Nasal cavity respiratory epithelium epithelial cell of viscerocranial mucosa (primary cell): Measurements from ENCODE around the gene TMEM87B. TPM values are rescaled to one million over a fixed set of nuclear protein-coding genes. Genes with fewer than 3 reads are reported as not detected.

Experiments
- total RNA-seq: library from RNA; depleted of rRNA; stranded (reverse); fragments of >200 nt; gene quantifications from 2 replicates; pipeline ENCODE4 v1.2.3, GENCODE V29; 2014

The TMEM87B gene
- 38.3 and 65.1 TPM in 2 replicates for total RNA-seq

GRCh38 chr2:112054847-112055729, at the start of gene TMEM87B:
TSS of gene TMEM87B (plus strand) at chr2:112055269. CDS start at chr2:112055592, 323 bp downstream.

GRCh38 chr2:112138159-112139032, 83.3 kb downstream of the TMEM87B start, which contains the start of gene FBLN7:
TSS of gene FBLN7 (plus strand) at chr2:112138385. CDS start at chr2:112138656, 271 bp downstream.

Other genes with a start within 250 kb of the TMEM87B start
- 74.8 and 97.5 TPM in 2 replicates for gene ANAPC1, start 171.1 kb upstream of the TMEM87B start, total RNA-seq
- 1.4 and 8.7 TPM in 2 replicates for gene MERTK, start 156.7 kb upstream of the TMEM87B start, total RNA-seq
- under 0.01 and 0.57 TPM in 2 replicates for gene FBLN7, start 83.1 kb downstream of the TMEM87B start, total RNA-seq
- gene ZC3H8, start 199.8 kb downstream of the TMEM87B start, total RNA-seq, result 14.4 and 23.6 TPM in 2 replicates
- gene ZC3H6, start 220.3 kb downstream of the TMEM87B start, total RNA-seq, result 7.5 and 8.3 TPM in 2 replicates